Dendritic cell treated with granulocyte-macrophage colony-stimulating factor and Interleukin-4, amounts not matched to agents 40 ng/mL and 50 ng/mL, for 4 days (primary cell): ENCODE results near the gene SLC35F1.

Source experiments
- H3K27ac Mint-ChIP-seq: one replicate; pipeline ENCODE4 v1.8.0; 2022; ENCODE audit warnings: mild to moderate bottlenecking, mixed read lengths
- H3K27me3 Mint-ChIP-seq: one replicate; pipeline ENCODE4 v1.8.0; 2022; ENCODE audit warnings: mild to moderate bottlenecking, mixed read lengths
- H3K36me3 Mint-ChIP-seq: one replicate; pipeline ENCODE4 v1.8.0; 2022; ENCODE audit warnings: low read depth, mixed read lengths
- H3K4me1 Mint-ChIP-seq: one replicate; pipeline ENCODE4 v1.8.0; 2022; ENCODE audit warnings: low read depth, mixed read lengths
- H3K4me3 Mint-ChIP-seq: one replicate; pipeline ENCODE4 v1.8.0; 2022; ENCODE audit warnings: mild to moderate bottlenecking, moderate library complexity, mixed read lengths
- H3K9me3 Mint-ChIP-seq: one replicate; pipeline ENCODE4 v1.8.0; 2022; ENCODE audit warnings: mixed read lengths
- intact Hi-C: fragments of 100-400 bp; cut with micrococcal nuclease; formaldehyde crosslinking; loops from one replicate; pipeline ENCODE4 v1.15.0; 2022

The SLC35F1 gene

DNA sequence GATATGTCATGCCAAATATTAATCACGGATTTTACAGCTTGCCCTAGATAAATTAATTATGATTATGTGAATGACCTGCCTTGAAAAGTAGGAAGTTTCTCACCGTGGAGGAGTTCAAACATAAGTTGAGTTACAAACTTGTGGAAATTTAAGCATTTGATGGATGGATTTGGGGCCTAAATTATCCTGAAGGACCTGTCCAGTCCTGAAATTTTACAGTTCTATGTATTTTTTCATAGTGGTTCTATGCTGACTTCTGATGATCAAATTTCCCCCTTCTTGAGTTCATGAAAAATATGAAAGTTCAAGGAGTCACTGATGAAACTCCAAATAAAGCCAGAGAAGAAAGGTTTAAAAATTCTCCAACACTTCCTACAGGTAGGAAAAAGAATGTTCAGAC lies 178.6 kb downstream of the SLC35F1 start:
- no peaks in the 10 kb centered on the region for H3K4me1 Mint-ChIP-seq

DNA sequence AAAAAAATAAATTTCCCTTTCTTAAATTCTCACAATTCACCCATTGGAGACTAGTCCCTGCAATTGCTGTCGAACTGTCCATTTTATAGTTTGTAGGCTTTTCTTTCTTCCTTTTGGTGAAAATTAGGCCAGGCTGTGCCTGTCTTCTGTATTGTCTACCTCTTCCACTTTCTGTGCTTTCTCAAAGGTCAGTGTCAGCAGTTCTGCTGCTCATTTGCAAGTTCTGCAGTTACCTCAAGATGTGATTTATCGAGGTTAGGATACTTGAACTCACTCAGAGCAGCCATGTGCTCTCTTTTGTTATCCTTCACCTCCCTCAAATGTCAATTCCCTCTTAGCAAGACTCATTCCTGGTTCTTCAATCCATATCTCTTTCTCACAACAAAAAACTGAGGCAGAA lies 179.1 kb downstream of the SLC35F1 start:
- intact Hi-C loops: no loop called here
- Mint-ChIP-seq H3K36me3 (no peaks in the 10 kb centered on the region), H3K4me3 (no peak overlapping the region), H3K27me3 (no peaks in the 10 kb centered on the region), H3K27ac (no peak overlapping the region), H3K9me3 (peaks cover 18% of the 10 kb centered on the region), H3K4me1 (no peaks in the 10 kb centered on the region)

More for the DNA sequence above, 178.6 kb downstream of the SLC35F1 start:
- intact Hi-C loops: no loop called here
- no peaks in the 10 kb centered on the region for H3K36me3 Mint-ChIP-seq
- no peak overlapping the region for H3K4me3 Mint-ChIP-seq
- peaks cover 13% of the 10 kb centered on the region for H3K9me3 Mint-ChIP-seq
- H3K27me3 Mint-ChIP-seq: no peaks in the 10 kb centered on the region
- no peak overlapping the region for H3K27ac Mint-ChIP-seq

GRCh38 chr6:118092086-118092485 lies 185.0 kb downstream of the SLC35F1 start:
- Mint-ChIP-seq H3K27ac (no peak overlapping the region), H3K27me3 (no peaks in the 10 kb centered on the region), H3K9me3 (peaks cover 44% of the 10 kb centered on the region), H3K36me3 (no peaks in the 10 kb centered on the region), H3K4me3 (no peak overlapping the region), H3K4me1 (no peaks in the 10 kb centered on the region)
- intact Hi-C loops: no loop called here

DNA sequence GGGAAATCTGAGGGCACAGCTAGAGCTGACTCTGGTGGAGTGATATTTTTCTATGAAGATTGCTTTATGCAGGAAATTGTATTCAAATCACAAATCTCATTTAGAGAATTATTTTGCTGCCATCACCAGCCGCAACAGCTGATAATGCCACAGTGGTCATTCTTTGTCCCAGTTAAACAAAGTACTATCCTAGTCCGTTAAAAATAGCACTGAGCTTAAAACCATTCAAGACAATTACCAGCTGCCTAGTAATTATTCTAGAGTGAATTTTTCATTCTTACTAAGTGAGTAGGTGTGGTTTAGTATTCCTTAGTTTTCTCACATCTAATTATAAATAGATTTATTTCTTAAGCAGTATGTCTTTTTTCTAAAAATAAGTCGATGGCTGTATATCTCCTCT lies 190.5 kb downstream of the SLC35F1 start:
- no peak overlapping the region for H3K27ac Mint-ChIP-seq
- intact Hi-C loops: no loop called here

GRCh38 chr6:118100717-118101116 lies 193.7 kb downstream of the SLC35F1 start:
- Mint-ChIP-seq H3K36me3 (no peaks in the 10 kb centered on the region), H3K27me3 (no peaks in the 10 kb centered on the region), H3K9me3 (no peaks in the 10 kb centered on the region), H3K4me3 (no peak overlapping the region), H3K27ac (no peak overlapping the region), H3K4me1 (no peaks in the 10 kb centered on the region)
- intact Hi-C loops: no loop called here

More for the DNA sequence above, 190.5 kb downstream of the SLC35F1 start:
- H3K27me3 Mint-ChIP-seq: no peaks in the 10 kb centered on the region
- no peaks in the 10 kb centered on the region for H3K36me3 Mint-ChIP-seq
- peaks cover 17% of the 10 kb centered on the region for H3K9me3 Mint-ChIP-seq
- no peak overlapping the region for H3K4me3 Mint-ChIP-seq
- no peaks in the 10 kb centered on the region for H3K4me1 Mint-ChIP-seq

GRCh38 chr6:118101220-118101619 lies 194.2 kb downstream of the SLC35F1 start:
- Mint-ChIP-seq H3K4me3 (no peak overlapping the region), H3K27me3 (no peaks in the 10 kb centered on the region), H3K4me1 (no peaks in the 10 kb centered on the region), H3K36me3 (no peaks in the 10 kb centered on the region), H3K9me3 (no peaks in the 10 kb centered on the region), H3K27ac (no peak overlapping the region)
- intact Hi-C loops: no loop called here

DNA sequence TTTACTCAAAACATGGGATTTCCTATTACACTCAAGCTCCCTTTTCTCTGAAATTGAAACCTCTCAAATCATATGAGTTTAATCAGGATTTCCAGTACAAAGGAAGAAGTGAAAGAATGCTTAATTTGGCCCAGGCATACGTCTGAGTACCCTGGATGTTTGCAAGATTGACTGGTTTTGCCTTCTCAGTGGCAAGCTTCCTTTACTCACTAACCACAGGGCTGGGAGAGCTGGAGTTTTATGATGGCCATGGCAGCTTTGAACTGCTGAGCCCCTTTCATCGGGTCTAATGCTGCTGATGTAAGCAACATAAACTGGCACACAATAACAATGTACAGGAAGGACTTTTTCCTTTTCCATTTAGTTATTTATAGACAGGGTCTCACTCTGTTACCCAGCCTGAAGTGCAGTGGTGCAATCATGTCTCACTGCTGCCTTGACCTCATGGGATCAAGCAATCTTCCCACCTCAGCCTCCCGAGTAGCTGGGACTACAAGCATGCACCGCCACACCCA lies 194.8 kb downstream of the SLC35F1 start:
- H3K27ac Mint-ChIP-seq: no peak overlapping the region
- no peaks in the 10 kb centered on the region for H3K36me3 Mint-ChIP-seq
- no peaks in the 10 kb centered on the region for H3K27me3 Mint-ChIP-seq
- intact Hi-C loops: no loop called here
- no peaks in the 10 kb centered on the region for H3K4me1 Mint-ChIP-seq
- H3K9me3 Mint-ChIP-seq: no peaks in the 10 kb centered on the region
- no peak overlapping the region for H3K4me3 Mint-ChIP-seq

- Mint-ChIP-seq H3K27me3 (no peaks in the 10 kb centered on the region), H3K9me3 (no peaks in the 10 kb centered on the region), H3K36me3 (no peaks in the 10 kb centered on the region), H3K4me3 (no peak overlapping the region), H3K4me1 (no peaks in the 10 kb centered on the region), H3K27ac (no peak overlapping the region)
- intact Hi-C loops: no loop called here
These were observed 195.3 kb downstream of the SLC35F1 start for GRCh38 chr6:118102401-118102800.

- Mint-ChIP-seq H3K4me3 (no peak overlapping the region), H3K27ac (no peak overlapping the region), H3K36me3 (no peaks in the 10 kb centered on the region), H3K27me3 (no peaks in the 10 kb centered on the region), H3K4me1 (no peaks in the 10 kb centered on the region), H3K9me3 (no peaks in the 10 kb centered on the region)
- intact Hi-C loops: no loop called here
These were observed 196.5 kb downstream of the SLC35F1 start for GRCh38 chr6:118103381-118104146.

- intact Hi-C loops: no loop called here
- no peaks in the 10 kb centered on the region for H3K27me3 Mint-ChIP-seq
- no peak overlapping the region for H3K4me3 Mint-ChIP-seq
- no peak overlapping the region for H3K27ac Mint-ChIP-seq
- no peaks in the 10 kb centered on the region for H3K36me3 Mint-ChIP-seq
- no peaks in the 10 kb centered on the region for H3K9me3 Mint-ChIP-seq
- no peaks in the 10 kb centered on the region for H3K4me1 Mint-ChIP-seq
These were observed 215.2 kb downstream of the SLC35F1 start for GRCh38 chr6:118122161-118122725.

- Mint-ChIP-seq H3K27me3 (no peaks in the 10 kb centered on the region), H3K27ac (no peak overlapping the region), H3K4me1 (no peaks in the 10 kb centered on the region), H3K36me3 (no peaks in the 10 kb centered on the region), H3K4me3 (no peak overlapping the region), H3K9me3 (no peaks in the 10 kb centered on the region)
- intact Hi-C loops: no loop called here
These were observed 215.7 kb downstream of the SLC35F1 start for GRCh38 chr6:118122801-118123200.

DNA sequence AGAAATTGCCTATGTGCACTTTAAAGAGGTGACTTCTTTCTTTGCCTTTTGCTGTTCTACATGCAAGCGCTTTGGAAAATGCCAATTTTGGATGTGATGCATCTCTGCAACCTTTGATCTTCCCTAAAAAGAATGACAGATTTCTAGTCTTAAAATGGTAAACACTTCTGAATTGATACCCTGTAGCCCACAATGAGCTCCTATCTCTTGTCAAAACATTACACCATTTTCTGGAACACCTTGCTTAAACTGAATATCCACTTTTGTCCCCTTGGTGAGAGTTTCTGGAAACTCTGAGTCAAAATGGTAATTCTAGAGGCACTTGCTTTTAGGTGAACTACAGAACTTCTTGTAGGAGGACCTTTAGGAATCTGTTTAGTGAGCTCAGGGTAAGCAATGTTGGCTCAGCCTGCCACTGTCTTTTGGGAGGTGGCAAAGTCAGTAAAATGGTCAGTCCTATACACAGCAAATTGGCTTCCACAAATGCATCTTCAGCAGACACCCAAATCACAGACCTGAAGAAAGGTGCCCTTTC lies 216.5 kb downstream of the SLC35F1 start:
- intact Hi-C loops: no loop called here

DNA sequence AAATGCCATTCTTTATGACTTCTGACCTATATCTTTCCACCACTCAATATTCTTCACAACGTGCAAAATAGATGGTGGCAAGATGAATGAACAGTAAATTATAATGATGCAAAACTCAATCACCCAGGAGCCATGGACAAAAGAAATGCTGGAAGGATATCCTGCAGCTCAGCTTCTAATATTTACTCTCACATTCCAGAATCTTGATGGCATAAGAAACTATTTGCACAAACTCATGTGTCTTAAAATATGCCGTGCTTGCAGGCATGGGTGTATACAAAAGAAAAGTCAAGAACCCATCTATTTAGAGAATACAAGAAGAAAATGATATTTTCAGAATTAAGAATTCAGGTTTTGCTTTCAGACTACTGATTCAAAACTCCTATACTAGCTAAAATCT lies 217.8 kb downstream of the SLC35F1 start:
- Mint-ChIP-seq H3K4me3 (no peak overlapping the region), H3K4me1 (no peaks in the 10 kb centered on the region), H3K36me3 (no peaks in the 10 kb centered on the region), H3K27ac (no peak overlapping the region), H3K9me3 (no peaks in the 10 kb centered on the region), H3K27me3 (no peaks in the 10 kb centered on the region)
- intact Hi-C loops: no loop called here

More for the DNA sequence above, 216.5 kb downstream of the SLC35F1 start:
- no peak overlapping the region for H3K27ac Mint-ChIP-seq
- no peaks in the 10 kb centered on the region for H3K4me1 Mint-ChIP-seq
- no peaks in the 10 kb centered on the region for H3K27me3 Mint-ChIP-seq
- H3K9me3 Mint-ChIP-seq: no peaks in the 10 kb centered on the region
- H3K36me3 Mint-ChIP-seq: no peaks in the 10 kb centered on the region
- no peak overlapping the region for H3K4me3 Mint-ChIP-seq

GRCh38 chr6:118128755-118129154 lies 221.7 kb downstream of the SLC35F1 start:
- Mint-ChIP-seq H3K36me3 (no peaks in the 10 kb centered on the region), H3K9me3 (no peaks in the 10 kb centered on the region)

More at GRCh38 chr6:118128755-118129154, 221.7 kb downstream of the SLC35F1 start:
- H3K27ac Mint-ChIP-seq: no peak overlapping the region
- H3K27me3 Mint-ChIP-seq: no peaks in the 10 kb centered on the region
- H3K4me1 Mint-ChIP-seq: no peaks in the 10 kb centered on the region
- intact Hi-C loops: no loop called here
- H3K4me3 Mint-ChIP-seq: no peak overlapping the region
